ENCODE data around the gene METTL2B. TPM values are rescaled to one million over a fixed set of nuclear protein-coding genes. Genes with fewer than 3 reads are reported as not detected.

METTL2B gene
- total and polyA plus RNA-seq, 2 of the 13 experiments (the other 11 are each of a cell fraction or from before 2014, with no cell fraction given), result 15.5 to 33.1 TPM

- TF ChIP-seq ZFP1 (CRISPR knock-in tag; IDR thresholded peaks at IDR 0.05), result no peak
- TF ChIP-seq ZNF251 (CRISPR knock-in tag; IDR thresholded peaks at IDR 0.05), result no peak
- TF ChIP-seq RORA (CRISPR knock-in tag; IDR thresholded peaks at IDR 0.05), result 0 out of 2 replicates have a peak, but pooled peaks have one; percentile 63
- no peak for TF ChIP-seq ADNP (CRISPR knock-in tag; IDR thresholded peaks at IDR 0.05)
- no peak for TF ChIP-seq KLF15 (CRISPR knock-in tag; IDR thresholded peaks at IDR 0.05; ENCODE audit: borderline replicate concordance)
- TF ChIP-seq CREBL2 (CRISPR knock-in tag; IDR thresholded peaks at IDR 0.05; ENCODE audit: borderline replicate concordance), result peak; percentile 55; the same call in 1 of the 2 replicates
- peak; percentile 38; the same call in 1 of the 2 replicates for TF ChIP-seq ZNF296 (CRISPR knock-in tag; conservative IDR thresholded peaks at IDR 0.05)
- no peak for TF ChIP-seq NR2F6 (IDR thresholded peaks at IDR 0.05)
- TF ChIP-seq NR2F6 (CRISPR knock-in tag; IDR thresholded peaks at IDR 0.05), result no peak
- TF ChIP-seq SMAD1 (CRISPR knock-in tag; IDR thresholded peaks at IDR 0.05; ENCODE audit: borderline replicate concordance, low read depth), result 0 out of 2 replicates have a peak, but pooled peaks have one; percentile 55
- TF ChIP-seq JUN (CRISPR knock-in tag; IDR thresholded peaks at IDR 0.05), result no peak
- TF ChIP-seq ZFP36L2 (CRISPR knock-in tag; IDR thresholded peaks at IDR 0.05), result no peak
- TF ChIP-seq NFATC3 (CRISPR knock-in tag; IDR thresholded peaks at IDR 0.05), result 0 out of 2 replicates have a peak, but pooled peaks have one; percentile 27
- peak in 1 of 2 experiments; percentile 56; a peak in 2 of 4 replicates for TF ChIP-seq EP300 (IDR thresholded peaks at IDR 0.05; ENCODE audit: low read depth in 2 of 2, low read length in 2 of 2)
- 0 out of 2 replicates have a peak, but pooled peaks have one; percentile 30 for TF ChIP-seq EP300 (CRISPR knock-in tag; IDR thresholded peaks at IDR 0.05; ENCODE audit: borderline replicate concordance)
- TF ChIP-seq CCDC6 (CRISPR knock-in tag; IDR thresholded peaks at IDR 0.05), result peak; percentile 32; the same call in 1 of the 2 replicates
- no peak for TF ChIP-seq ZNF260 (CRISPR knock-in tag; IDR thresholded peaks at IDR 0.05; ENCODE audit: borderline replicate concordance, low read depth)
- peak; percentile 76 for TF ChIP-seq HDAC1 (CRISPR knock-in tag; IDR thresholded peaks at IDR 0.05)
- TF ChIP-seq ZNF574 (CRISPR knock-in tag; IDR thresholded peaks at IDR 0.05), result peak; percentile 60; the same call in 1 of the 2 replicates
- TF ChIP-seq ZSCAN5A (CRISPR knock-in tag; IDR thresholded peaks at IDR 0.05; ENCODE audit: borderline replicate concordance), result no peak; the same call in 1 of the 2 replicates
- no peak for TF ChIP-seq DDIT3 (CRISPR knock-in tag; IDR thresholded peaks at IDR 0.05)
- TF ChIP-seq MED8 (CRISPR knock-in tag; IDR thresholded peaks at IDR 0.05; ENCODE audit: insufficient replicate concordance), result no peak
- TF ChIP-seq TIGD3 (CRISPR knock-in tag; IDR thresholded peaks at IDR 0.05; ENCODE audit: borderline replicate concordance), result peak; percentile 40; the same call in 1 of the 2 replicates
- peak; percentile 96 for TF ChIP-seq RBFOX2 (IDR thresholded peaks at IDR 0.05; ENCODE audit: low read depth, low read length)
- no peak for TF ChIP-seq ISL2 (CRISPR knock-in tag; IDR thresholded peaks at IDR 0.05)
Measured at GRCh38 chr7:128455543-128456254, 20.8 kb upstream of the METTL2B start, which contains the start of gene HILPDA (continued).
